A673 (cell line): ENCODE measurements around the gene ACTL6B. TPM values are rescaled to one million over a fixed set of nuclear protein-coding genes. Genes with fewer than 3 reads are reported as not detected.

Experiments used
- BruUV-seq: library from RNA; stranded (reverse); fragments of 400-500 nt; replicated peaks from 2 replicates; lab custom pipeline; 2021; lab: Mats Ljungman, UMichigan
- CTCF ChIA-PET: fragments of 300-600 bp; sonication (Branson Sonifier 250); formaldehyde crosslinking; loops from one replicate; lab custom pipeline; 2022; ENCODE audit warnings: antibody characterized with exemption; lab: Charles Lee
- POLR2A ChIA-PET: fragments of 300-600 bp; sonication (Branson Sonifier 250); formaldehyde crosslinking; loops from one replicate; lab custom pipeline; 2022; ENCODE audit warnings: antibody characterized with exemption; ENCODE audit not compliant: low non-redundant PET; lab: Charles Lee
- DNase-seq: peaks from one replicate; pipeline ENCODE4 v3.0.0-alpha.2; 2015; ENCODE audit warnings: low spot score
- H3K27ac ChIP-seq: fragments of 200-600 bp; sonication (generic); 2 replicates; pipeline ENCODE4 v1.5.1; 2016; ENCODE audit warnings: mixed run types, low read depth, mild to moderate bottlenecking, mixed read lengths, antibody characterized with exemption, low read length; ENCODE audit not compliant: poor library complexity, severe bottlenecking
- H3K27me3 ChIP-seq: fragments of 200-600 bp; sonication (generic); replicated peaks from 2 replicates; pipeline ENCODE4 v1.6.1; 2017; ENCODE audit warnings: mixed run types, low read depth, mild to moderate bottlenecking, mixed read lengths, antibody characterized with exemption, low read length; ENCODE audit not compliant: insufficient read depth, poor library complexity
- H3K36me3 ChIP-seq: fragments of 200-600 bp; sonication (generic); 2 replicates; pipeline ENCODE4 v1.6.1; 2016; ENCODE audit warnings: mixed run types, mild to moderate bottlenecking, mixed read lengths, antibody characterized with exemption, low read length; ENCODE audit not compliant: insufficient read depth, poor library complexity, severe bottlenecking
- H3K4me1 ChIP-seq: fragments of 200-600 bp; sonication (generic); 2 replicates; pipeline ENCODE4 v1.6.1; 2017; ENCODE audit warnings: mixed run types, mild to moderate bottlenecking, mixed read lengths, antibody characterized with exemption, low read length; ENCODE audit not compliant: insufficient read depth, poor library complexity, severe bottlenecking
- H3K4me3 ChIP-seq: fragments of 200-600 bp; sonication (generic); 2 replicates; pipeline ENCODE4 v1.5.1; 2016; ENCODE audit warnings: low read depth, mixed run types, mild to moderate bottlenecking, mixed read lengths, low read length; ENCODE audit not compliant: poor library complexity, severe bottlenecking
- H3K9me3 ChIP-seq: fragments of 200-600 bp; sonication (generic); 2 replicates; pipeline ENCODE4 v1.6.1; 2016; ENCODE audit warnings: mixed run types, low read depth, mild to moderate bottlenecking, mixed read lengths, antibody characterized with exemption, low read length; ENCODE audit not compliant: poor library complexity, severe bottlenecking
- EZH2 ChIP-seq: fragments of 200-600 bp; sonication (generic); IDR thresholded peaks from 2 replicates; pipeline ENCODE4 v1.6.1; 2017; ENCODE audit warnings: borderline replicate concordance, low read depth, mild to moderate bottlenecking, mixed read lengths, antibody characterized with exemption, low read length; ENCODE audit not compliant: poor library complexity, severe bottlenecking
- intact Hi-C: fragments of 100-400 bp; cut with micrococcal nuclease; formaldehyde crosslinking; loops from one replicate; pipeline ENCODE4 v1.10.0; 2022; ENCODE audit not compliant: unreplicated experiment
- total RNA-seq: library from RNA; stranded (reverse); gene quantifications from 2 replicates; pipeline ENCODE4 v1.2.3, GENCODE V29; 2021
- TF ChIP-seq, protein P1 (sequence below): fragments of 300-800, 200-600 bp; sonication (generic); conservative IDR thresholded peaks from 2 replicates; pipeline ENCODE4 v1.5.1; 2017; ENCODE audit warnings: low read depth, mild to moderate bottlenecking, antibody characterized with exemption, low read length, moderate library complexity, mixed read lengths

The ACTL6B gene
- total RNA-seq, 1 experiment from 2014 or later, result not detected

GRCh38 chr7:100681491-100682227 is 25.4 kb upstream of the ACTL6B start:
- peaks cover 94% of the 10 kb centered on the region for H3K36me3 ChIP-seq
- H3K27me3 ChIP-seq, result no peaks in the 10 kb centered on the region
- POLR2A ChIA-PET, result no interaction called here
- intact Hi-C loops, result no loop called here
- H3K4me3 ChIP-seq, result no peak overlapping the region
- BruUV-seq, result no TSS peak
- CTCF ChIA-PET, result no interaction called here
- H3K27ac ChIP-seq, result no peak overlapping the region
- no peaks in the 10 kb centered on the region for H3K9me3 ChIP-seq
- peaks cover 13% of the 10 kb centered on the region for H3K4me1 ChIP-seq
- no peak for TF ChIP-seq EZH2
- TF ChIP-seq, protein P1, sequence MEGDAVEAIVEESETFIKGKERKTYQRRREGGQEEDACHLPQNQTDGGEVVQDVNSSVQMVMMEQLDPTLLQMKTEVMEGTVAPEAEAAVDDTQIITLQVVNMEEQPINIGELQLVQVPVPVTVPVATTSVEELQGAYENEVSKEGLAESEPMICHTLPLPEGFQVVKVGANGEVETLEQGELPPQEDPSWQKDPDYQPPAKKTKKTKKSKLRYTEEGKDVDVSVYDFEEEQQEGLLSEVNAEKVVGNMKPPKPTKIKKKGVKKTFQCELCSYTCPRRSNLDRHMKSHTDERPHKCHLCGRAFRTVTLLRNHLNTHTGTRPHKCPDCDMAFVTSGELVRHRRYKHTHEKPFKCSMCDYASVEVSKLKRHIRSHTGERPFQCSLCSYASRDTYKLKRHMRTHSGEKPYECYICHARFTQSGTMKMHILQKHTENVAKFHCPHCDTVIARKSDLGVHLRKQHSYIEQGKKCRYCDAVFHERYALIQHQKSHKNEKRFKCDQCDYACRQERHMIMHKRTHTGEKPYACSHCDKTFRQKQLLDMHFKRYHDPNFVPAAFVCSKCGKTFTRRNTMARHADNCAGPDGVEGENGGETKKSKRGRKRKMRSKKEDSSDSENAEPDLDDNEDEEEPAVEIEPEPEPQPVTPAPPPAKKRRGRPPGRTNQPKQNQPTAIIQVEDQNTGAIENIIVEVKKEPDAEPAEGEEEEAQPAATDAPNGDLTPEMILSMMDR, result no peak
- no peak for DNase-seq

- POLR2A ChIA-PET, result interaction anchor here (0.6 kb wide), 1 partner anchor 48 kb away, joined by 13 read pairs; no protein-coding TSS in a partner anchor
- no TSS peak for BruUV-seq
- TF ChIP-seq, protein P1, result no peak
- TF ChIP-seq EZH2, result no peak
- Histone ChIP-seq H3K27ac (peak overlapping the region; percentile 30), H3K9me3 (no peaks in the 10 kb centered on the region), H3K4me3 (no peak overlapping the region), H3K4me1 (peaks cover 13% of the 10 kb centered on the region), H3K36me3 (peaks cover 88% of the 10 kb centered on the region), H3K27me3 (no peaks in the 10 kb centered on the region)
- no peak for DNase-seq
- intact Hi-C loops, result no loop called here
- CTCF ChIA-PET, result interaction anchor here (1.1 kb wide), 1 partner anchor 12 kb away, joined by 6 read pairs; no protein-coding TSS in a partner anchor
Observed at GRCh38 chr7:100680576-100681271, 24.5 kb upstream of the ACTL6B start.

DNA sequence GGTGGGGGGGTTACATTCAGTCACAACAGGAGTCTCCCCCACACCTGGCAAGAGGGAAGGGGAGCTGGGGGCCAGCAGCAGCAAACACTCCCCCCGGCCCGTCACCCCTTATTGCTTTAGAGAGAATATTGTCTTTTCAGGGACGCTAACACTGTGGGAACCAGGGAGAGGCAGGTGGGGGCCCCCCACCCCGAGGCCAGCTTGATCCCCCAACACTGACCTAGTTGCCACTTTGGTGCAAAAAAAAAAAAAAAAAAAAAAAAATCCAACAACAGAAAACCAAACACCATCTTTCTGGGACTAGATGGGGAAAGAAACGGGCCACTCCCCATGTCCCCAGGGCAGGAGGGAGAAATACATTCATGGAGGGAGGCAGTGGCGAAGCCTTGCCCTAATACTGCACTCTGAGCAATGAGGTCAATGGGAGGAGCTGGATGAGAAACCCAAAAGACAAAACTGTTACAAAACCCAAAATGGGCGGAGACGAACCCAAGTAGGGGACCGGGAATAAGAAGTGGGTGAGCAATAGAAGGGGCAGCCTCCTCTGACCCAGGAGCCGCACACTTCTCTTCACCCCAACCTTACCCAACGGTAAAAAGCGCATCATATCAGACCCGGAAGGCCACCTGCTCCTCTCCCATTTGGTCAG is 23.8 kb upstream of the ACTL6B start:
- no peaks in the 10 kb centered on the region for H3K9me3 ChIP-seq
- no peaks in the 10 kb centered on the region for H3K27me3 ChIP-seq
- no peak overlapping the region for H3K4me3 ChIP-seq
- CTCF ChIA-PET, result interaction anchor here (1.1 kb wide), 1 partner anchor 12 kb away, joined by 6 read pairs; no protein-coding TSS in a partner anchor
- H3K36me3 ChIP-seq, result peaks cover 82% of the 10 kb centered on the region
- H3K27ac ChIP-seq, result peak overlapping the region; percentile 30
- peaks cover 13% of the 10 kb centered on the region for H3K4me1 ChIP-seq
- intact Hi-C loops, result loop anchor here (10.0 kb wide), 1 partner anchor 95 kb away; the partner anchor contains the start of genes FBXO24 and LRCH4
- POLR2A ChIA-PET, result interaction anchor here (0.6 kb wide), 1 partner anchor 47 kb away, joined by 13 read pairs; no protein-coding TSS in a partner anchor
- no TSS peak for BruUV-seq
- DNase-seq, result no peak
- no peak for TF ChIP-seq EZH2
- TF ChIP-seq, protein P1, result no peak
